Measurements from ENCODE around the gene RTN4R. TPM values are rescaled to one million over a fixed set of nuclear protein-coding genes. Genes with fewer than 3 reads are reported as not detected.
"Not testable (repeated sequence)": the region's sequence is repeated elsewhere in the genome, so short reads cannot be mapped to it uniquely, and the experiment has no call there.

Gene RTN4R
- total RNA-seq, 2 donors from 2014 or later: 0.48 to 0.78 TPM

DNA sequence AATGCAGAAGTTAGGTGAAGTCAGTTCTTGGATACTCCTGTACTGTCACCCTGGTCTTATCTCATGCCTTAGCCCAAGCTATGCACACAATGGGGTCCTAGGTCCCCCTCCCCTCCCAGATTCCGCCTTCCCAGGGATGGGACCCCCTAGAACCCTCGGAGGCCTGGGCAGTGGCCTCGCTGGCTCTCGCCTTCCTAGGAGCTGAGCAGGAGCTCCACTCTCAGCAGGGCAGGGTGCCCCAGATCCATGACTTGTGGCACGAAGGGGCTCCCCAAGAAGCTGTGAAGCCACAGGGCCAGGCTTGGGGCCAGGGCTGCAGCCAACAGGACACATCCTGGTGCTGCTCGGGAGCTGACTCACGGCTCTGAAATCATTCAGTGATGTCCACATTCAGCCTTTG lies 42.1 kb upstream of the RTN4R start:
- H3K4me3 Mint-ChIP-seq; H3K9me3 Mint-ChIP-seq; ATAC-seq; H3K27ac Mint-ChIP-seq; H3K36me3 Mint-ChIP-seq; H3K27me3 Mint-ChIP-seq; H3K4me1 Mint-ChIP-seq (ENCODE audit: low read depth in 2 of 2): not testable (repeated sequence)
- DNase-seq (ENCODE audit: low spot score): peak; percentile 6

DNA sequence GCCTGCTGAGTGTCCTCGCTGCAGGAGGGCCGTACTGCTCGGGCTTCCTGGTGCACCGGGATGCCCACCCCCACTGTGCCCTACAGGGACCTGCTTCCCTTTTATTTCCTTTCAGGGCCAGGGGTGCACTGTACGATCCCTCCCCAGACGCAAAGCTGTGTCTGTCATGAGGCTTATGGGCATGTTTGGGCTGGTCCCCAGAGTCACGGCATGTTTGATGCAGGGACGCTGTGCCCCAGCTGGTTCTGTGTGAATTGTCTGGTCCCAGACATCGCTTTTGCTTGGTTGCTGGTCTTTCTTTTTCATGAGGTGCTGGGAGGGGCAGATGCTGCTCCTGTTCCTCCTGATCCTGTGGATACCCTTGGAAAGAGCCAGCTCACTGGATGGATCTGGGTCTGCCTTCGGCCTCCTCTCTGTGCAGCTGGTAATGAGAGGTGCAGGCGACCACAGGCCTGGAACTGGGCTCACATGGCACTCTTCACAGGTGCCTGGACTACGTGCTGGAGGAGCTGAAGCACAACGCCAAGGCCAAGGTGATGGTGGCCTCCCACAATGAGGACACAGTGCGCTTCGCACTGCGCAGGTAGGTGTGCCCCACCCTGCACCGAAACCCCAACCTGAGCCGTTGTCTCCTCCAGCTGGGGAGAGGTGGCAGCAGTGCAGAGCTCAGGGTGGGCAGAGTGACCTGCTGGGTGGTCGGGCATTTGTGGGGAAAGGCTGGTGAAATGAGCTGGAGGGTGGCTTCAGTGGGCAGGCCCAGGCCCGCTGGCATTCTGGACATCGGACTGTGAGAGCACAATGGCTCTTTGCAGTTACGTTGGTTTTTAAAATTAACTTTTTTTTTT lies 40.9 kb upstream of the RTN4R start:
- DNase-seq (ENCODE audit: low spot score): peak; percentile 53
- H3K9me3 Mint-ChIP-seq; ATAC-seq; H3K4me3 Mint-ChIP-seq; H3K27ac Mint-ChIP-seq; H3K36me3 Mint-ChIP-seq; H3K4me1 Mint-ChIP-seq (ENCODE audit: low read depth in 2 of 2); H3K27me3 Mint-ChIP-seq: not testable (repeated sequence)

DNA sequence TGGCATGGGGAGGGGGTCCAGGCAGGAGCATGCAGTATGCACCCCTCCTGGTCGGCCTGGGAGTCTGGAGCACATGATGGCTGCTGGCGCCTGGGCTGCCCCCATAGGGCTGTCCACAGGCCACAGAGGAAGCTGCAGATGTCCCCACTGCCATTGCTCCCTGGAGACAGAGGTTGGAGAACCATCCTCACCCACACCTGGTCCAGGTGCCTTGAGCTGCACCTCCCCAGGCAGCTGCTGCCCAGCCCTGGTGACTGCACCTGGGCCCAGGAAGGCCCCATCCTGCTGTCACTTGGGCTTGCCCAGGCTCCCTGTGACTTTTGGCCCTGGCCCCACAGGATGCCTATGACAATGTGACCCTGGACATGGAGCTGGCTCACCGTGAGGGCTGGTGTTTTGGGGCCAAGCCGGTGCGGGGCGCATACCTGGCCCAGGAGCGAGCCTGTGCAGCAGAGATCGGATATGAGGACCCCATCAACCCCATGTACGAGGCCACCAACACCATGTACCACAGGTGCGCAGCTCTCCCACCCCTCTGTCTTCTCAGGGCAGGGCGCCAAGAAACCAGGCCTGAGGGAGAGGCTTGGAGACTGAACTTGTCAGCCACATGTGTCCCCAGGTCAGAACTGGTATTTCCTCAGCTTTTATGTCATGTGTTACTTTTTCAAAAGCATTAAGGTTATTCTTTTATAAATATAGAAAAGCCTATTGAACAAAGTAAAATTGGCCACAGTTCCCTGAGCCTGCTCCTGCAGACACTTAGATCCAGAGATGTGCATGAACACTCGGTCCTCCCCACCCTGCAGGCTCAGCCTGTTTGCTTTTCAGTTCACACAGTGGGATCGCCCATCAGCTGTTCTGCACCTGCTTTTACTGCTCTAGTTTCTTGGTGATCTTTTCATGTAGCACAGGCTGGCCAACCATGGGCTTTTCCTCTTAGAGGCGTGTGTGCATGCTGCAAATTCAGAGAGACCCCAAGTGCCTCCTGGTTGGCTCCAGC lies 39.6 kb upstream of the RTN4R start:
- not testable (repeated sequence) for H3K36me3 Mint-ChIP-seq; H3K9me3 Mint-ChIP-seq; H3K4me1 Mint-ChIP-seq (ENCODE audit: low read depth in 2 of 2); H3K4me3 Mint-ChIP-seq; H3K27ac Mint-ChIP-seq; H3K27me3 Mint-ChIP-seq
- ATAC-seq (peak in 1 of 2 donors; percentile 3), DNase-seq (ENCODE audit: low spot score) (peak; percentile 15)

DNA sequence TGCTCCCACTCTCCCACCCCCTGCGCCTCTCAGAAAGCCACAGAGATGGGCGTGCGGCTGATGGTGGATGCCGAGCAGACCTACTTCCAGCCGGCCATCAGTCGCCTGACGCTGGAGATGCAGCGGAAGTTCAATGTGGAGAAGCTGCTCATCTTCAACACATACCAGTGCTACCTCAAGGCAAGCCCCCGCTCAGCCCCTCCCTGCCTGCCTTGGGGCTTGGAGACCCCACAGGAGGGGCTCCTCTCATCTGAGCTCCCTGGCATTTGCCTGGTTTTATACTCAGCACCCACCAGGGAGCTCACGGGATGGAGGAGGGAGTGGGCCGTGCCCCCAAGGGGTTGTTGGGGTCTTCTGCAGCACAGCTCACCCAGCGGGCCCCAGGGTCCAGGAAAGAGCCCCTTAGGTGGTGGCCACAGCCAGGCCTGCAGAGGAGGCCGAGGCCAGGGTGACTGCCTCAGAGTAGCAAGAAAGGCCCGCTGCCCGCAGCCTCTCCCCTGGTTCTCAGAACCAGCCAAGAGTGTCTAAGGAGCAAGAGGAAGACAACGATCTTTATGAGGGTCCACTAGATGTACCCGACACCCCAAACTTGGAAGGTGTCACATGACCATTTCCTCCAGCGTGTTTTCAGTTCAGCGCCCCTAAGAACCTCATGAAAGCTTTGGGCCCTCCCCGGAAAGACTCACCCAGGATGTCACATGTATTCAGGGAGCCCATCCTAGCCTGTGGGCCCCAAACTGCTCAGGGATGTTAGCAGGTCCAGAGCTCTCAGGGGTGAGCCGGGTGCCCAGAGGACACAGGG lies 38.7 kb upstream of the RTN4R start:
- not testable (repeated sequence) for H3K27ac Mint-ChIP-seq; H3K27me3 Mint-ChIP-seq; ATAC-seq; H3K9me3 Mint-ChIP-seq; DNase-seq (ENCODE audit: low spot score); H3K36me3 Mint-ChIP-seq; H3K4me3 Mint-ChIP-seq; H3K4me1 Mint-ChIP-seq (ENCODE audit: low read depth in 2 of 2)

DNA sequence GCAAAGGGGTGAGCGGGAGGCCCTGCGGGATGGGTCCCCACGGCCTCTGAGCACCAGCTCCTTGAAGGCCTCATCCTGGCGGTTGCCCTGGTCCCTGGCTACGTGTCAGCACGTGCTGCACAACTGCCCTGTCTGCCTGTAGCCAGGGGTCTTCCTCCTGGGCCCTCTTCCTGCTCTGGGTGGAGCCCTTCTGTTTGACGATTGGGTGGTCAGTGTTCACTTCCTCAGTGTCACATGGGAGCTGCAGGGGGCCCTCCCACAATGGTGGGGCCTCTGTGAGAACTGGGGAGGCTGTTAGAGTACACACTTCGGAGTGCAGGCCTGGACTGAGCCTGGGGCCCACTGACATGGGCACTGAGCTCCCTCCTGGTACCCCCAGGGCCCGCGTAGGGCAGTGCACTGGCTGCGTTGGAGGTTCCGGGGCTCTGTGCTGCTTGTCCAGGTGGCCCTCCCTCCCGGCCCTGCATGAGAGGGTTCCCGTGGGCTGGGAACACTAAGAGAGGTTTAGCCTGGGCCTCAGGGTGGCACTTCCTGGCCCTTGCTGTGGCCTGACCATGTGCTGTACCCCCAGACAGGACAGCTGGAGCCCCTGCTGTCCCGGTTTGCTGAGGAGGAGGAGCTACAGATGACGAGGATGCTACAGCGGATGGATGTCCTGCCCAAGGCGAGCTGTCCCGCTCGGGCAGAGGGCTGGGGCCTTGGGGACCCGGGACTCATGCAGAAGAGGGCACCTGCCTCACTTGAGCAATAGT lies 38.0 kb upstream of the RTN4R start:
- no peaks in the 10 kb centered on the region for H3K4me1 Mint-ChIP-seq (ENCODE audit: low read depth in 2 of 2)
- no peak overlapping the region for H3K27ac Mint-ChIP-seq
- DNase-seq (ENCODE audit: low spot score): peak; percentile 53
- peaks cover 0 to 4% of the 10 kb centered on the region in 2 donors for H3K27me3 Mint-ChIP-seq
- H3K4me3 Mint-ChIP-seq: no peak overlapping the region
- H3K9me3 Mint-ChIP-seq: no peaks in the 10 kb centered on the region
- no peaks in the 10 kb centered on the region for H3K36me3 Mint-ChIP-seq
- no peak for ATAC-seq

DNA sequence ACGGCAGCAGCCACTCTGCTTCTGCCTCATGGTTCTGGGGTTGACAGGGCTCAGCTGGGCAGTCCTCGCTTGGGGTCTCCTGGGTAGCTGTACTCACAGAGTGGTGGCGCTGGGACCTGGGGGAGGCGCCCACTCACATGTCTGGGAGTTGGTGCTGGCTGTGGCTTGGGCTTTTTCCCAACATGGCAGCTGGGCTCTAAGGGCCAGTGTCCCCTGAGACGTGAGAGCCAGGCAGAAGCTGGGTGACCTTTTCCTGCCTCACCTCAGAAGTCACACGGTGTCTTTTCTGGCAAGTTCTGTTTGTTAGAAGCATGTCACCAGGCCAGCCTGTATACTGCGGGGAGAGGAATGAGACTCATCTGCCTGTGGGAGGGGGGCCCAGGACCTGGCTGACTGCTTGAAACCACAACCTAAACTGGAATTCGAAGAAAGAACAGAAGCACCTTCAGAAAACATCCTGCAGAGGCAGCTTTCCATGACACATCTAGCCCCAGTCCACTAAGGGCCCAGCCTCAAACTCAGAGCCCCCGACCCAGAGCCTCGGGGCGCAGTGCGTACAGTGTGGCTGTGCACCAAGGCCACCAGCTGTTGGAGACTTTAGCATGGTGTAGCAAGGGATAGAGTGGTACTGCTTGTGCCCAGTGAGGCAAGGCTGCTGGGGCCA lies 37.2 kb upstream of the RTN4R start:
- DNase-seq (ENCODE audit: low spot score): not testable (repeated sequence)

DNA sequence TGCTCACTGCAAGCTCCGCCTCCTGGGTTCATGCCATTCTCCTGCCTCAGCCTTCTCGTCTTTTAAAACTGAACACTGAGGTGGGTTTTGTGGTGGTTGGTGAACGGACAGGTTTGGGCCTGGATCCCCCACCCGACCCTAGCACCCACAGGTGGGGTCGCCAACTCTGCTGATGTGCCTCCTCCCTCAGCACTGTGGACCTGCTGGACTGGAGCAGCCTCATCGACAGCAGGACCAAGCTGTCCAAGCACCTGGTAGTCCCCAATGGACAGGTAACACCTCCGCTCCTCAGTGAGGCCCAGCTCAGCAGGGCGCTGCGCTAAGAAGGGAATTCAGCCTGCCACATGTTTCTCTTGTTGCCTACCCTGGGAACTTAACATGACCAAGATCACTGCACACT lies 36.5 kb upstream of the RTN4R start:
- DNase-seq (ENCODE audit: low spot score) (no peak), ATAC-seq (no peak)
- no peaks in the 10 kb centered on the region for H3K9me3 Mint-ChIP-seq
- H3K4me3 Mint-ChIP-seq: no peak overlapping the region
- H3K27ac Mint-ChIP-seq: no peak overlapping the region
- no peaks in the 10 kb centered on the region for H3K4me1 Mint-ChIP-seq (ENCODE audit: low read depth in 2 of 2)
- H3K36me3 Mint-ChIP-seq: no peaks in the 10 kb centered on the region
- peaks cover 0 to 9% of the 10 kb centered on the region in 2 donors for H3K27me3 Mint-ChIP-seq

More for the DNA sequence above, 37.2 kb upstream of the RTN4R start:
- not testable (repeated sequence) for H3K4me3 Mint-ChIP-seq; H3K9me3 Mint-ChIP-seq; H3K4me1 Mint-ChIP-seq (ENCODE audit: low read depth in 2 of 2); ATAC-seq; H3K36me3 Mint-ChIP-seq; H3K27ac Mint-ChIP-seq; H3K27me3 Mint-ChIP-seq

DNA sequence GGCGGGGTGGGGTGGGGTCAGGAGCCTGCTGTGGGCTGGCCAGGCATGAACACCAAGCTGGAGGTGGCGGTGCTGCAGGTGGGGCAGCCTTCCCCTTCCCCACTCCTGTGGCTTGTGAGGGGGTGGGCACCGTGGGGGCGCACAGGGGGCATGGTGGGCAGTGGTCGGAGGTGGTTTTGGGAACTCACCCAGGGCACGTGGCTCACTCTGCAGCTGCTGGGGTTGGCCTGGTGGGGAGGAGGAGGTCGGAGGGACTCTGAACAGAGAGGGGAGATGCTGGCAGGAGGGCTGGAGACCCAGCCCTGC lies 35.1 kb upstream of the RTN4R start:
- not testable (repeated sequence) for DNase-seq (ENCODE audit: low spot score); H3K4me3 Mint-ChIP-seq; ATAC-seq; H3K4me1 Mint-ChIP-seq (ENCODE audit: low read depth in 2 of 2); H3K27me3 Mint-ChIP-seq; H3K9me3 Mint-ChIP-seq; H3K27ac Mint-ChIP-seq; H3K36me3 Mint-ChIP-seq

DNA sequence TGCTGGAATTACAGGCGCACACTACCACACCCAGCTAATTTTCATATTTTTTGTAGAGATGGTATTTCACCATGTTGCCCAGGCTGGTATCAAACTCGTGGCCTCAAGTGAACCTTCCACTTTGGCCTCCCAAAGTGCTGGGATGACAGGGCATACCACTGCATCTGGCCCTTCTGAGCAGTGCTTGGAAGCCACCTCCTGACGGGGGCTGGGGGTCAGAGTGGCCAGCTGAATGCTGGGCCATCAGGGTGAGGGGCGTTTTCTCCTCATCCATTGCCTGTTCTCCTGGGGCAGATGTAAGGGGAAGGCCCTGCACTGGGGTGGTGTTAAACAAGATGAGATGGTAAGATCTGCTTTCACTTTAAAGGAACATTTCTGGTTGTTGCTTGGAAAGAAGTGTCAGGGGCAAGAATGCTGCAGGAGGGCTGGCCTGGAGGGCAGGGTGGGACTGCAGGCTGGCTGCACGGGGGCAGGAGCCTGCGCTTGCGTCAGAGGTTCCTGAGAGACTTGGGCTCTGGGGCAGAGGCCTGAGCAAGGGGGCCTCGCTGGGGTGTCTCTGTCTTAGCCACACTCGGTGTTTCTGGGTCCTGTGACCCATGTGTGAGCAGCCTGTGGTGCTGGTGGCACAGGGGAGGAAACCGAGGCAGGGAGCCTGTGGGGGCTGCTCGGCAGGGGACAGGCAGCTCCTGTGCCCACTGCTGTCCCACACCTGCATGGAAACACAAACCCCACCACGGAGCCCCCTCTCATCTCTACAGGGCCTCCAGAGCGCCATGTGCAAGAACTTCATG lies 34.5 kb upstream of the RTN4R start:
- Mint-ChIP-seq H3K4me1 (ENCODE audit: low read depth in 2 of 2) (peaks cover 0 to 5% of the 10 kb centered on the region in 2 donors), H3K27ac (no peak overlapping the region), H3K9me3 (no peaks in the 10 kb centered on the region), H3K4me3 (no peak overlapping the region), H3K36me3 (no peaks in the 10 kb centered on the region), H3K27me3 (peaks cover 0 to 9% of the 10 kb centered on the region in 2 donors)
- DNase-seq (ENCODE audit: low spot score) (no peak), ATAC-seq (no peak)

DNA sequence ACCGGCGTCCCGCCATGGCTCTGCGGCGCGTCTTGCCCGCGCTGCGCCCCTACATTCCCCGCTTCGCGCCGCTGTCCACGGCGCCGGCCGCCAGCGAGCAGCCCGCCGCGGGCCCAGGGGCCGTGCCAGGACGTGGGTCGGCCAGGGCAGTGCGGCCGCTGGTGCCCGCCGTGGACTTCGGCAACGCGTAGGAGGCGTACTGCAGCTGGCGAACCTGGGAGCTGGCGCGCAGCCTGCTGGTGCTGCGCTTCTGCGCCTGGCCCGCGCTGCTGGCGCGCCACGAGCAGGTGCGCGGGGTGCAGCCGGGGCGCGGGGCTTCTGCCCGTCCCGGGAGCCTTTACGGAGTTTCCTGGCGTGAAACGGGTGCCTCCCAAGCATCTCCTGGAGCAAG lies 31.6 kb upstream of the RTN4R start:
- no peak for DNase-seq (ENCODE audit: low spot score)
- peaks cover 0 to 9% of the 10 kb centered on the region in 2 donors for H3K27me3 Mint-ChIP-seq
- peak in 1 of 2 donors; percentile 37 for ATAC-seq
- no peaks in the 10 kb centered on the region for H3K36me3 Mint-ChIP-seq
- no peak overlapping the region for H3K27ac Mint-ChIP-seq
- H3K4me3 Mint-ChIP-seq: peak overlapping the region; percentile 72
- H3K9me3 Mint-ChIP-seq: no peaks in the 10 kb centered on the region
- peaks cover 0 to 10% of the 10 kb centered on the region in 2 donors for H3K4me1 Mint-ChIP-seq (ENCODE audit: low read depth in 2 of 2)

DNA sequence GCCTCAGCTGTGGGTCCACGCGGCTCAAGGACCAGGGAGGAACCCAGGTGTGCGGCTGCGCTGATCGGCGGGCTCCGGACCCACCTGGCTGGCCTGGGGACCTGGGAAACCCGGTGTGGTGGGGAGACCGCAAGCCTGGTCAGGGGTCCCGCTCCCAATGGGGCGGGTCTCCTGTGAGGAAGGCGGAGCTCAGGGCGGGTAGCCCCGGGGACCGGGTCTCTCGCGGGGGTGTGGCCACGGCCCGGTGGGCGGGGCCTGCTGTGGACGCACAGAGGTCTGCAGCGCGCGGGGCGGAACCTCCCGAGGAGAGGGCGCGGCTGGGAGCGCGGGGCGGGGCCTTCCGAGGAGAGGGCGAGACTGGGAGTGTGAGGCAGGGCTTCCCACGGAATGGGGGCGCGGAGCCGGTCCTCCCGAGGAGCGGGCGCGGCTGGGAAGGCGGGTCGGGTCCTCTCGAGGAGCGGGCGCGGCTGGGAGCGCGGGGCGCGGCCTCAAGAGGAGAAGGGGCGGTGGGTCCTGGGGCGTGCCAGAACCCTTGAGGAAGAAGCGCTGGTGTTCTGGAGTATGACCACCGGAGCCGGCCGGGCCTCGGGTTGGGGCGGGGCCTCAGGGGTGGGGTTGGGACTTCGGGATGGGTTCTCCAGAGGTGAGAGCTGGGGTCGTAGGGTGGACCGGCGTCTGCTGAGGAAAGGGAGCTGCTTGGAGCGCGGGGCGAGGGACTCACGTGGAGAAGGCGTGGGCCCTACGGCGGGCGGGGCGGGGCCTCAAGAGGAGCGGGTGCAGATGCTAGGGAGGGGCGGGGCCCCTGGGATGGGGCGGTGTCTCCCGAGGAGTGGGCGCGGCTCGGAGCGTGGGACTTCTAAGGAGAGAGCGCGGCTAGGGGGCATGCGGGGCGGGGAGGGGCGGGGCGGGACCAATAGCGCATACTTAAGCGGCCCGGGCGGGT lies 31.0 kb upstream of the RTN4R start:
- Mint-ChIP-seq H3K4me1 (ENCODE audit: low read depth in 2 of 2) (peaks cover 0 to 10% of the 10 kb centered on the region in 2 donors), H3K36me3 (no peaks in the 10 kb centered on the region), H3K27me3 (peaks cover 0 to 9% of the 10 kb centered on the region in 2 donors), H3K4me3 (peak overlapping the region; percentile 72), H3K27ac (no peak overlapping the region), H3K9me3 (no peaks in the 10 kb centered on the region)
- DNase-seq (ENCODE audit: low spot score): peak; percentile 91
- peak; percentile 93 to 94 for ATAC-seq
